ENCODE data around the gene SLC2A11.

DNA sequence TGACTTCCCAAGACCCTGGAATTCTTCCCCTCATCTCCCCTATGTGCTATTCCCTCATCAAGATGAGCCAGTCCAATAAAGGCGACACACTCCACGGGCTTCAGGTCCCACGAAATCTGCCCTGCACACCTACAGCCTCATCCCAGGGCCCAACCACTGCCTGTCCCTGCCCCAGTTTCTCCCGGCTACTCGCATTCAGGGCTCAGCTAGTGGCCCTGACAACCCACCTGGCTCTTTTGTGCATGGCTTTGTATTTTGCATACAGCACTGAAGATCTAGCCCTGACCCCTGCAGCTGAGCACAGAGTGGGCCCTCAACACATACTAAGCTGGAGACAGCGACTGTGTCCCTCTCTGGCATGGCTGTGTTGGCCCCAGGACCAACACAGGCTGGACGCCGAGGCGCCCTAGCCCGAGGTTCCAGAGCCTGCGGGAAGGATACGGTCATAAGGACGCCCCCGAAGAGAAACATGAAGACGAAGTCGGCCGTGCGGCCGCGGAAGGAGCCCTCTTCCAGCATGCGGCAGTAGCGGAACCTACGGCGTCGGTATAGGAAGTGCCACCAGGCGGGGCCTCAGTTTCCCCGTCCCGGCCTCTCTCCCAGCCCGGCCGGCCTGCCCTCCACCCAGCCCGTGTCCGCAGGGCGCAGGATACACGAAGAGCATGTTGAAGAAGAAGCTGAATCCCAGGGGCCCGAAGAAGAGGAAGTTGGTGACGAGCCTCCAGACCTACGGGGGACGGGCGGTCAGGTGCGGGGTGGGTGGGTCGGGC is 19.6 kb upstream of the SLC2A11 start:
- TF ChIP-seq, protein P1, sequence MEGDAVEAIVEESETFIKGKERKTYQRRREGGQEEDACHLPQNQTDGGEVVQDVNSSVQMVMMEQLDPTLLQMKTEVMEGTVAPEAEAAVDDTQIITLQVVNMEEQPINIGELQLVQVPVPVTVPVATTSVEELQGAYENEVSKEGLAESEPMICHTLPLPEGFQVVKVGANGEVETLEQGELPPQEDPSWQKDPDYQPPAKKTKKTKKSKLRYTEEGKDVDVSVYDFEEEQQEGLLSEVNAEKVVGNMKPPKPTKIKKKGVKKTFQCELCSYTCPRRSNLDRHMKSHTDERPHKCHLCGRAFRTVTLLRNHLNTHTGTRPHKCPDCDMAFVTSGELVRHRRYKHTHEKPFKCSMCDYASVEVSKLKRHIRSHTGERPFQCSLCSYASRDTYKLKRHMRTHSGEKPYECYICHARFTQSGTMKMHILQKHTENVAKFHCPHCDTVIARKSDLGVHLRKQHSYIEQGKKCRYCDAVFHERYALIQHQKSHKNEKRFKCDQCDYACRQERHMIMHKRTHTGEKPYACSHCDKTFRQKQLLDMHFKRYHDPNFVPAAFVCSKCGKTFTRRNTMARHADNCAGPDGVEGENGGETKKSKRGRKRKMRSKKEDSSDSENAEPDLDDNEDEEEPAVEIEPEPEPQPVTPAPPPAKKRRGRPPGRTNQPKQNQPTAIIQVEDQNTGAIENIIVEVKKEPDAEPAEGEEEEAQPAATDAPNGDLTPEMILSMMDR (IDR thresholded peaks at IDR 0.05), result no peak
- no peak for TF ChIP-seq POLR2A (IDR thresholded peaks at IDR 0.05)

Measured in thyroid gland (tissue), 4 donors.